ENCODE results near the gene SHPK. TPM values are rescaled to one million over a fixed set of nuclear protein-coding genes. Genes with fewer than 3 reads are reported as not detected.

Gene SHPK
- polyA plus RNA-seq, 1 experiment: 8.7 TPM

DNA sequence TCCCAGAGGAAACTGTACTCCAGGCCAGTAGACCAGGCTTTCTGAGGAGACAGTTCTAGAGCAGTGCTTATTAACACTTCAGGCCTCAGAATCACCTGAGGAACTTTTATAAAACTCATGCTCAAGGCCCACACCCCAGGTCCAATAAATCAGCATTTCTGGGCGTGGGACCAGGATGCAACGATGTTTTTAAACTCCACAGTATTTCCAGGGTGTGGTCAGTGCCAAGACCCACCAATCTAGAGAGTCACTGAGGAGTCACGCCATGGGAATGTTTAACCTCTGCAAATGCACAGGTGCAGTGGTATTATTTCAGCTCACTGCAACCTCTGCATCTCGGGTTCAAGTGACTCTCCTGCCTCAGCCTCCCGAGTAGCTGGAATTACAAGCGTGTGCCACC, 22.9 kb downstream of the SHPK start:
- POLR2A ChIA-PET: no interaction called here
- Histone ChIP-seq H3K27me3 (ENCODE audit: control insufficient read depth, insufficient read depth, low read length) (no peaks in the 10 kb centered on the region), H3K9me3 (ENCODE audit: control insufficient read depth, insufficient read depth, low read length) (no peaks in the 10 kb centered on the region; the same call in 1 of the 2 replicates), H3K4me3 (ENCODE audit: low read depth, low read length) (no peak overlapping the region), H3K27ac (ENCODE audit: low read depth, low read length) (no peak overlapping the region)
- TF ChIP-seq, protein P1, sequence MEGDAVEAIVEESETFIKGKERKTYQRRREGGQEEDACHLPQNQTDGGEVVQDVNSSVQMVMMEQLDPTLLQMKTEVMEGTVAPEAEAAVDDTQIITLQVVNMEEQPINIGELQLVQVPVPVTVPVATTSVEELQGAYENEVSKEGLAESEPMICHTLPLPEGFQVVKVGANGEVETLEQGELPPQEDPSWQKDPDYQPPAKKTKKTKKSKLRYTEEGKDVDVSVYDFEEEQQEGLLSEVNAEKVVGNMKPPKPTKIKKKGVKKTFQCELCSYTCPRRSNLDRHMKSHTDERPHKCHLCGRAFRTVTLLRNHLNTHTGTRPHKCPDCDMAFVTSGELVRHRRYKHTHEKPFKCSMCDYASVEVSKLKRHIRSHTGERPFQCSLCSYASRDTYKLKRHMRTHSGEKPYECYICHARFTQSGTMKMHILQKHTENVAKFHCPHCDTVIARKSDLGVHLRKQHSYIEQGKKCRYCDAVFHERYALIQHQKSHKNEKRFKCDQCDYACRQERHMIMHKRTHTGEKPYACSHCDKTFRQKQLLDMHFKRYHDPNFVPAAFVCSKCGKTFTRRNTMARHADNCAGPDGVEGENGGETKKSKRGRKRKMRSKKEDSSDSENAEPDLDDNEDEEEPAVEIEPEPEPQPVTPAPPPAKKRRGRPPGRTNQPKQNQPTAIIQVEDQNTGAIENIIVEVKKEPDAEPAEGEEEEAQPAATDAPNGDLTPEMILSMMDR (IDR thresholded peaks at IDR 0.05; ENCODE audit: low read depth, low read length): no peak
- no peak for DNase-seq (ENCODE audit: low read depth, low spot score)
- CTCF ChIA-PET: interaction anchor here (0.7 kb wide), 1 partner anchor 19 kb away, joined by 3 read pairs; no protein-coding TSS in a partner anchor

DNA sequence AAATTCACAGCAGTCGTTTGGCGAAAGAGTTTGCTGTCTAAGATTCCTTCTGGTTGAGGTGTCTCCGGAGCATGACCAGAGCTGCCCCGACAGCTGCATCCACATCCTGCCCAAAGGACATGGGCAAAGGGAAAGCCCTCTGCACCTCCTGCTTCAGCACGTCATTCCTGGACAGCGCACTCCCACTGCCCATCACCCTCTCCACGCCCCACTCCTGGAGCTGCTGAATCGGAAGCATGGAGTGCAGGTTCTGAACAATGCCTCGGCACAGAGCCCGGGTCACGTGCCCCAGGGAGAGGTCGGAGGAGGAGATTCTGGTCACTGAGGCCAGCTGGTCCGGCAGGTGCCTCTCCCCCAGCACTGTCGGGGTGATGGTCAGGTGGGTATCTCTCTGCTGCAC, 25.5 kb downstream of the SHPK start:
- Histone ChIP-seq H3K27me3 (ENCODE audit: control insufficient read depth, insufficient read depth, low read length) (no peaks in the 10 kb centered on the region), H3K27ac (ENCODE audit: low read depth, low read length) (no peak overlapping the region), H3K4me3 (ENCODE audit: low read depth, low read length) (no peak overlapping the region), H3K9me3 (ENCODE audit: control insufficient read depth, insufficient read depth, low read length) (no peaks in the 10 kb centered on the region)
- DNase-seq (ENCODE audit: low read depth, low spot score): no peak
- TF ChIP-seq, protein P1 (IDR thresholded peaks at IDR 0.05; ENCODE audit: low read depth, low read length): no peak
- POLR2A ChIA-PET: interaction anchor here (0.6 kb wide), 1 partner anchor 10 kb away, joined by 3 read pairs; no protein-coding TSS in a partner anchor
- CTCF ChIA-PET: no interaction called here

DNA sequence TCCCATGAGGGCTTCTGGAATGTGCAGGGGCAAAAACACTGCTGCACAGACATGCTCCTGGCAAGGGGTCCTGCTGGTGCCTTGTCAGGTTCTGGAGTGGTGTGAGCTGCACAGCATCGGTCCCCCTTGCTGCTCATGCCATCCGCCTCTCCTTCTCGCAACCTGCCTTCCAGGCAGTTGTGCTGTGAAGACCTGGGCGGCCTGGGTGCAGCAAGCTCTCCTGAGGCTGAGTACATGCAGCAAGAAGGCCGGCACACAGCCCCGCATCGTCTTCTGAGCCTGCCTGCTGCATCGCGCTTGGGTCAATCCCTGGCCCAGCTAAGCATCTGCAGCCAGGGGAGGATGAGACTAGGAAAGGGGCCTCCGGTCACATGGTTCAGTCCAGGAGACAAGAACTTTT, 26.4 kb downstream of the SHPK start:
- Histone ChIP-seq H3K9me3 (ENCODE audit: control insufficient read depth, insufficient read depth, low read length) (no peaks in the 10 kb centered on the region), H3K27ac (ENCODE audit: low read depth, low read length) (no peak overlapping the region), H3K27me3 (ENCODE audit: control insufficient read depth, insufficient read depth, low read length) (no peaks in the 10 kb centered on the region), H3K4me3 (ENCODE audit: low read depth, low read length) (no peak overlapping the region)
- ChIA-PET CTCF (no interaction called here), POLR2A (interaction anchor here (0.6 kb wide), 1 partner anchor 10 kb away, joined by 3 read pairs; no protein-coding TSS in a partner anchor)
- no peak for DNase-seq (ENCODE audit: low read depth, low spot score)
- TF ChIP-seq, protein P1 (IDR thresholded peaks at IDR 0.05; ENCODE audit: low read depth, low read length): no peak

DNA sequence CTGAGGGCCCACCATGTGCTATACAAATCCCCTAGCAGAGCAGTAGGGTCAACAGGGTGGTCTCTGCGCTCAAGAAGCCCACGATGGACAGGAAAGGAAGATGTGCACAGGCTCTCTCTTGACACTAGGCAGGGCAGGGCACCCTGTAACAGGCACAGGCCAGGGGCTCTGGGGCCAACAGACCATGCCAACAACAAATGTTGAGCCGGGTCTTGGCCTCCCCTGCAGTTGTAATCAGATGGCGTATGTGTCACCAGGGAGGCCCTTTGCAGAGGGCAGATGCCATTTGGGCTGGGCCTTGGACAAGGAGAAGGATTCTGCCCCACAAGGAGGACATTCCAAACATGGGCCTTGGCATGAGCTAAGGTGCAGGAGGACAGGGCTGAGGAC, 32.2 kb downstream of the SHPK start:
- H3K27me3 ChIP-seq (ENCODE audit: control insufficient read depth, insufficient read depth, low read length): no peaks in the 10 kb centered on the region
- POLR2A ChIA-PET: interaction anchor here (0.6 kb wide), 1 partner anchor 772 kb away, joined by 8 read pairs; no protein-coding TSS in a partner anchor

More for the DNA sequence above, 32.2 kb downstream of the SHPK start:
- no peak for DNase-seq (ENCODE audit: low read depth, low spot score)
- Histone ChIP-seq H3K9me3 (ENCODE audit: control insufficient read depth, insufficient read depth, low read length) (no peaks in the 10 kb centered on the region; the same call in 1 of the 2 replicates), H3K4me3 (ENCODE audit: low read depth, low read length) (no peak overlapping the region), H3K27ac (ENCODE audit: low read depth, low read length) (no peak overlapping the region)
- CTCF ChIA-PET: interaction anchor here (1.0 to 1.7 kb wide), 3 partner anchors 30 to 556 kb away, joined by 3 read pairs; no protein-coding TSS in a partner anchor
- TF ChIP-seq, protein P1 (IDR thresholded peaks at IDR 0.05; ENCODE audit: low read depth, low read length): no peak
